Measurements from ENCODE around the gene HOXA10.

DNA sequence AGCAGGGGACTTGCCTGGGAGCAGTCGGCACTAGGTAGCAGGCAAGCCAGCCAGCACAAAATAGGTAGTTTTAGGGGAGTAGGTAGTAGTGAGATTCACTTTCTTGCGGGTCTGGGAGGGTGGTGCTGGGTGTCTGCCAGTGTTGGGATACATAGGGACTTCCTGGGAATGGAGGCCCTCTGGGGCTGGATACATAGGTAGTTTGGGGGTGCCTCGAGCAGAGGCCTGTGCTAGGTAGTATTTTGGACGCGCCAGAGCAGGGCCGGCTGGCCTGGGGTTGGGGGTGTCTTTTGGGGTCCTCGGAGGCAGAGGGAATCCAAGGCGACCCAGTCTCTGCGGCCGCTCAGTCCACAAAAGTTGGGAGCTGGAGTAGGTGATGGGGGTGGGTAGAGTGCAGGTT is 19.8 kb downstream of the HOXA10 start:
- TF ChIP-seq, protein P1, sequence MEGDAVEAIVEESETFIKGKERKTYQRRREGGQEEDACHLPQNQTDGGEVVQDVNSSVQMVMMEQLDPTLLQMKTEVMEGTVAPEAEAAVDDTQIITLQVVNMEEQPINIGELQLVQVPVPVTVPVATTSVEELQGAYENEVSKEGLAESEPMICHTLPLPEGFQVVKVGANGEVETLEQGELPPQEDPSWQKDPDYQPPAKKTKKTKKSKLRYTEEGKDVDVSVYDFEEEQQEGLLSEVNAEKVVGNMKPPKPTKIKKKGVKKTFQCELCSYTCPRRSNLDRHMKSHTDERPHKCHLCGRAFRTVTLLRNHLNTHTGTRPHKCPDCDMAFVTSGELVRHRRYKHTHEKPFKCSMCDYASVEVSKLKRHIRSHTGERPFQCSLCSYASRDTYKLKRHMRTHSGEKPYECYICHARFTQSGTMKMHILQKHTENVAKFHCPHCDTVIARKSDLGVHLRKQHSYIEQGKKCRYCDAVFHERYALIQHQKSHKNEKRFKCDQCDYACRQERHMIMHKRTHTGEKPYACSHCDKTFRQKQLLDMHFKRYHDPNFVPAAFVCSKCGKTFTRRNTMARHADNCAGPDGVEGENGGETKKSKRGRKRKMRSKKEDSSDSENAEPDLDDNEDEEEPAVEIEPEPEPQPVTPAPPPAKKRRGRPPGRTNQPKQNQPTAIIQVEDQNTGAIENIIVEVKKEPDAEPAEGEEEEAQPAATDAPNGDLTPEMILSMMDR (IDR thresholded peaks at IDR 0.05): no peak
- TF ChIP-seq POLR2A (IDR thresholded peaks at IDR 0.05): no peak

Data from stomach (tissue), 4 donors.